GM19328 (cell line): ENCODE results near the gene SLC25A3.
"Not testable (repeated sequence)": the region's sequence is repeated elsewhere in the genome, so short reads cannot be mapped to it uniquely, and the experiment has no call there.

Experiments used
- ATAC-seq: cut with Tn5 transposase; IDR thresholded peaks from one replicate; pipeline ENCODE4 v1.9.1; 2021; ENCODE audit warnings: mild to moderate bottlenecking, moderate library complexity; ENCODE audit not compliant: unreplicated experiment

Gene SLC25A3

DNA sequence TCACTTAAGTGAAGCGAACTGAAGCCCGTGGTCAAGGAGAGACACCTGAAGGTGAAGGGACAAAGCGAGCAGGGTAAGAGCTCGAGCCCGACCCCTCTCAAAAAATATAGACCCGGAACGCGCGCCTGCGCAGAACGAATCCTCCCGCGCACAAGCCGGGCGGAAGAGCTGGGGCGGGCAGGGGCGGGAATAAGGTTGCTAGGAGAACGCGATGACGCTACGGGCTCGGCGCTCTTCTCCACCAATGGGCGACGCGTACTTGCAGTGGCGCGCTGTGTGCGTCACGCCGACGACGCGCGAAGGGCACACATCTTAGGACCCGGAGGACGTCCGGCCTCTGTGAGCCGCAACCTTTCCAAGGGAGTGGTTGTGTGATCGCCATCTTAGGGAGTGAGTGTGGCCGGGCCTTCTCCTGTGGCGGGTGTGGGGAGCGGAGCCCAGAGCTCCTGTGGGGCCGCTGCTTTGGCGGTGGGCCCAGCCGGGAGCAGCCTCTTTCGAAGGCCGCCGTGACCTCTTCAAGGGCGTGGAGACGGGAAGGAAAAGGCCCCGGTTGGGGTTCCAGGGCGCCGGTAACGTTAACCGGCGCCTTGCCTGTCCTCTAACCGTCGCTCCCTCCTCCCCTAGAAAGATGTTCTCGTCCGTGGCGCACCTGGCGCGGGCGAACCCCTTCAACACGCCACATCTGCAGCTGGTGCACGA, at the start of gene SLC25A3:
SLC25A3 (plus strand) TSS at position 336 of the 699 bp plus-strand sequence; CDS start at position 629, 293 bp downstream.
- peak; percentile 99 for ATAC-seq

DNA sequence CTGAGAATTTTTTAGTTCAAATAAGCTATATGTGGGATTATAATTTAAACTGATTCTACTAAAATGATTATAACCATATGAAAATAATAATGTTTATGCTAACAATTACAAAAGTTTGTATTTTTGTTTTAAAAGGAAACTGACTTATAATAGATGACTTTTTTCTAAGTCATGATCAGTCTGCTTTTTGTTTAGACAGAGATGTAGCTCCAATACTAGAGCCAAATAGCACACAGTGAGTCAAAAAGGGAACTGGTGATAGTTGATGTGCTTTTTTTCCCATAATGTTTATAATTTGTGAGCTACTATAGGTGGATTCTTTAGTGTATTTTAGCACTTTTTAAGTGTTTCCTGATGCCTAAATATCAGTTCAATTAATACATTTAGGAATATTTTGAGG, 49.8 kb upstream of the SLC25A3 start:
- no peak for ATAC-seq

DNA sequence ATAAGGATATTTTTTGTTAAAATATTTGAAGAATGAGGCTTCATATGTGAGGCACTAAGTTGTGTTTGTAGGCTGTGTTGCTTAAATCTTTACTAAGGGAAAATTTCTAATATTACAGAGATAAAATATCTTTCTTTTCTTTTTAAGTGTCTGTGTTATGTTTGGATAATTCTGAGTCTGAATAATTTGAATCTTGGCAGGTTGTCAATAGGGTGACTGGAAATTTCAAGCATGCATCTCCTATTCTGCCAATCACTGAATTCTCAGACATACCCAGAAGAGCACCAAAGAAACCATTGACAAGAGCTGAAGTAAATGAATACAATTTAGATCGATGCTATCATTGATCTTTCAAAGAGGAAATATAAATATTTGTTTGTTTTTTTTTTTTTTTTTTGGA, 48.7 kb upstream of the SLC25A3 start:
- ATAC-seq, result no peak

DNA sequence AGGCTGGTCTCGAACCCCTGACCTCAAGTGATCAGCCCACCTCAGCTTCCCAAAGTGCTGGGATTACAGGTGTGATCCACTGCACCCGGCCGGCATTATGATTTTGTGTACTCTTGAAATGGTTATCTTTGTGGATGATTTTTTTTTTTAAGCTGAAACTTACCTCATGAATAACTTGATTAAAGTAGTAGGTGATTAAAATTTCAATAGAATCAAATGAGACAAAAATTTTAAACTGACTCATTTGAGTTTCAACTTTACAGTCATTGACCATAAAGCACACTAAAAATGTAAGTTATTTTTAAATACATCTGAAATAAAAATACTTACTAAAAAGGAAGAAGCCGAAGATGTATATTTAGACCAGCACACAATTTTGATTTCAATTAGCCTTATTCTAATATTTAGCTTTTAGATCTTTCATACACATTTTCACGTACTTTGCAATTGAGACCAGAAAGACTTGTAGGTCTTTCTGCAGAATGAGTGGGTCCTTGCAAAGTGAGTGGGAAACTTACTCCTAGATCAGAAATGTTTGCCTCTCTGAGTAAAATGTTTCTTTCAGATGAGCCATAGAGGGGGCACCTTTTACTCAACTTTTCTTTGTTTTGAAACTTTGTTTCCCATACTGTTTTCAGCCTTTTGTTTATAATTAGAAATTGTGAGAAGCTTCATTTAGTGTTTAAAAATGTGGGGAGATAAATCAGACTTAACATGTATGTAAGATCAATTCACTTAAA, 43.9 kb upstream of the SLC25A3 start:
- ATAC-seq, result no peak

DNA sequence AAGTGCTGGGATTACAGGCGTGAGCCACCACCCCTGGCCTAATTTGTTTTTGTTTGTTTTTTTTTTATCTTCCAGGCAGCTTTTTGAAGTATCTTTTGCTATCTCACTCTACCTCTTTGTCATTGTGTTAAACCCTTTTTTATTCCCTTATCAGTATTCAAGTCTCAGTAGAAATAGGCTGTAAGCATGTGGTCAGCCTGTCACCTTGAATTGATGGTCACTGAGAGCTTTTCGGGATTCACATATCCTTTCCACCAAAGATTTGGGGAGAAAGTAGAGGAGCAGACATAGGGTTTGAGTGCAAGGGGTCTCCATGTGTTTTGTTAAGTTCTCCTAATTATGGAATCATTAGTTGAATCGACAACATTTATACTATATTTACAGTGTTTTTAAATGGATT, 41.7 kb upstream of the SLC25A3 start:
- ATAC-seq, result no peak

DNA sequence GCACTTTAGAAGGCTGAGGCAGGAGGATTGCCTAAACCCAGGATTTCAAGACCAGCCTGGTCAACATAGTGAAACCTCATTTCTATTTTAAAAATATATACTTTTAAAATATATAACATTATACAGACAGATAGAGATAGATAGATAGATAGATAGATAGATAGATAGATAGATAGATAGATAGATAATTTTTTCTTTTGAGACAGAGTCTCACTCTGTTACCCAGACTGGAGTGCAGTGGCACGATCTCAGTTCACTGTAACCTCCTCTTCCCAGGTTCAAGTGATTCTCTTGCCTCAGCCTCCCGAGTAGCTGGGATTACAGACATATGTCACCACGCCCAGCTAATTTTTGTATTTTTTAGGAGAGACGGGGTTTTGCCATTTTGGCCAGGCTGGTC, 35.4 kb upstream of the SLC25A3 start:
- not testable (repeated sequence) for ATAC-seq

DNA sequence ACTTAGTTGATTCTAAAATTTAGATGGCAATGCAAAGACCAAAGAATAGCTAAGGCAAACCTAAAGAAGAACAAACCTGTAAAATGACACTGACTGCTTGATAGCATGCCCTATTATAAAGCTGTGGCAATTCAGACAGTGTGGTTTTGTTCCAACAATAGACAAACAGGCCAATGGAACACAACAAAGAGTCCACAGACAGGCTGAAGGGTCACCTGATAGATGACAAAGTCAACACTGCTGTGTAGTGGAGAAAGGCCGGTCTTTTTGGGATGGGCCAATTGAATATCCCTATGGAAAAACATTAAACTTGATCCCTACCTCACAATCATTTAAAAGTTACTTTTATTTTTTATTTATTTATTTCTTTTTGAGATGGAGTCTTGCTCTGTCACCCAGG, 33.8 kb upstream of the SLC25A3 start:
- no peak for ATAC-seq

DNA sequence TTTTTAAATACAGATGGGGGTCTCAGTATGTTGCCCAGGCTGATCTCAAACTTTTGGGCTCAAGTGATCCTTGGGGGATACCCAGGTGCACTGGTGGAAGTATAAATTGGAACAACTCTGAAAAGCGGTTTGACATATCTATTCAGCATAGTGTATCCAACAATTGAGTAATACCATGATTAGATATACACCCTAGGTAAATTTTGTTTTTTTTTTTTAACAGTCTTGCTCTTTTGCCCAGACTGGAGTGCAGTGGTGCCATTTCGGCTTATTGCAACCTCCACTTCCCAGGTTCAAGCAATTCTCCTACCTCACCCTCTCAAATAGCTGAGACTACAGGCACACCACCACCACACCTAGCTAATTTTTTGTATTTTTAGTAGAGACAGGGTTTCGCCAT, 31.6 kb upstream of the SLC25A3 start:
- ATAC-seq, result no peak

DNA sequence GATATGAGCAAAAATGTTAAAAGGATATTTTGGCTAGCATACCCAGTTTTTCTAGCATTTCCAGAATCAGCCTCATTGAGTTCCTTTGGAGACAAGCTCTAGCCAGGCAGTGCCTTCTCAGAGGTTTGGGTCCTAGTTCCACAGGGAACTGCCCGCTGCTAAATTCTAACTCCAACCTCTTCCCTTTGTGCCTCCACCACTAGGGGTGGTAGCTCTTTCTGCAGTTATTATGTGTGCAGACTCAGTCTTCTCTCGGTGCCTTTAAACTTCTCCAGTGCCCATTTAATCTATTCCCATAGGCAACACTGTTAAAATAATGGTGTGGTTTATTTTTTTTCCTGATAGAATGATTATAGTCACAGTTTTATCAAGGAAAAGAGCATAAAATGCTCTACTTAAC, 21.5 kb upstream of the SLC25A3 start:
- no peak for ATAC-seq

DNA sequence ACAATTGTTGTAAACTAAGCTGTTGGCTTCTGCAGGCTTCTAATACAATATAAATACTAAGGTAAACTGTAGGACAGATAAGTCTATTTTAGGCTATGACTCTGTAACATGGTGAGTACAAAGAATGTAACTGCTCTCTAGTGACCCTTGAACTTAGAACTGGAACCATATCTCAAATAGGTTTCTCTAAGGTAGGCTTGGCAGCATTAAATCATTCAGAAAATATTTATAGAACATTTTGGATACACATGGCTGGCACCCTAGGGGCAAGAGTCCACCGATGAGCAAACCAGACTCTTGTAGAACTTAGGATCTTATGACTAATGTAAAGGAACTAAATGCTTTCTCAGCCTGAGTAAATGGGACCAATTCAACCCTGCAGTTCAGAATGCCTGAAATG, 19.4 kb upstream of the SLC25A3 start:
- no peak for ATAC-seq

DNA sequence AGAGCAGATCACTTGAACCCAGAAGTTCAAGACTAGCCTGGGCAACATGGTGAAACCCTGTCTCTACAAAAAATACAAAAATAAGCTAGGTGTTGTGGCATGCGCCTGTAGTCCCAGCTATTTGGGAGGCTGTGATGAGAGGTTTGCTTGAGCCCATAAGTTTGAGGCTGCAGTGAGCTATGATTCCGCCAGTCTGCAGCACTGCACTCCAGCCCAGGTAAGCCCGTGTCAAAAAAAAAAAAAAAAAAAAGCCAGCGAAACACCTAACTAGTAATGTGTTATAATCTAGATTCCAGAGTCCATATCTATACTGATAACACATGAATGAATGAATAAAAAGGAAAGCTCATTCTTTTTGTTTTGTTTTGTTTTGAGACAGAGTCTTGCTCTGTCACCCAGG, 18.5 kb upstream of the SLC25A3 start:
- no peak for ATAC-seq

DNA sequence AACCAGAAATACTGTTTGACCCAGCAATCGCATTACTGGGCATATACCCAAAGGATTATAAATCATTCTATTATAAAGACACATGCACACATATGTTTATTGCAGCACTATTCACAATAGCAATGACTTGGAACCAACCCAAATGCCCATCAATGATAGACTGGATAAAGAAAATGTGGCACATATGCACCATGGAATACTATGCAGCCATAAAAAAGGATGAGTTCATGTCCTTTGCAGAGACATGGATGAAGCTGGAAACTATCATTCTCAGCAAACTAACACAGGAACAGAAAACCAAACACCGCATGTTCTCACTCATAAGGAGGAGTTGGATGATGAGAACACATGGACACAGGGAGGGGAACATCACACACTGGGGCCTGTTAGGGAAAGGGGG, 16.7 kb upstream of the SLC25A3 start:
- not testable (repeated sequence) for ATAC-seq

DNA sequence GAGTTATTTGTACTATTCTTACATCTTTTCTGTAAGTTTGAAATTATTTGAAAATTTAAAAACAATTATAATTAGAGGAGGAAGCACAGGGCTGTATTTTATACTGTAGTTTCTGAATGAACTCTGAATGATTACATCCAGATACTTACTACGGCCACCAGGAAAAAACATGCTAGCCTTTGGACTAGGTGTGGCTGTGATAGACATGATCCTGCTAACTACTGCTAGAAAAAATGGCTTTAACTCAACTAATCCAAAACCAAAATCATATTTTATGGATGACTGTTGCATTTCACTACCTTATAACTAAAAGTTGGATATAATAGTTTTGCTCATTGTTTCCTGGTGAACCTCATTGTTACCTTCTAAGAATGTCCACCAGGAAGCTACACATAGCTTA, 15.1 kb upstream of the SLC25A3 start:
- ATAC-seq, result no peak

DNA sequence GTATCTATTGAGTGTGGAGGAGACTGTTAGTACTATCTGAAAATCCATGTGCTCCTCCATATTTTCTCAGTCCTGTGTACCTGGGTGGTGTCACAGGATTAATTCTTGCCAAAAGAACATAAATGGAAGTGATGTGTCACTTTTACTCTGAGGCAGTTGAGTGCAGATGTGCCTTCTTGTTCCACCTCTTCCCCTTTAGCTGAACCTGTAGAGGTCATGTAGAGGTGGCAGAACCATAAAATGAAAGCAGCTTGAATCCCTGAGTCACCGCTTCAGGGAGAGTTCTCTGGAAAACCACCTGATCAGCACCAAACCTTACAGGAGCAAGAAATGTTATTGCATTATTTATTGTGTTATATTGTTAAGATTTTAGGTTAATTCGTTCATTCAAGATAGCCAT, 14.7 kb upstream of the SLC25A3 start:
- no peak for ATAC-seq

DNA sequence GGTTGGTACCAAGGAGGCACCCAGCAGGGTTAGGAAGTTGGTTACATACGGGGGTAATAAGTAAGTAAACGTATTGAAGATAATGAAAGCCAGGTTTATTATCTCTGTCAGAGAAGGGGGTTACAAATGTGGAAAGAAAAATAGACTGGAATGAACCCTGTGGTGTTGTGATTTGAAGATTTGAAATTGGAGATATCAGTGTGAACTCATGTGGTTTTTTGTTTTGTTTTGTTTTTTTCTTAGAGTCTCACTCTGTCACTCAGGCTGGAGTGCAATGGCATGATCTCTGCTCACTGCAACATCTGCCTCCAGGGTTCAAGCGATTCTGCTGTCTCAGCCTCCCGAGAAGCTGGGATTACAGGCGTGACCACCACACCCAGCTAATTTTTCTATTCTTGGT, 14.1 kb upstream of the SLC25A3 start:
- no peak for ATAC-seq

DNA sequence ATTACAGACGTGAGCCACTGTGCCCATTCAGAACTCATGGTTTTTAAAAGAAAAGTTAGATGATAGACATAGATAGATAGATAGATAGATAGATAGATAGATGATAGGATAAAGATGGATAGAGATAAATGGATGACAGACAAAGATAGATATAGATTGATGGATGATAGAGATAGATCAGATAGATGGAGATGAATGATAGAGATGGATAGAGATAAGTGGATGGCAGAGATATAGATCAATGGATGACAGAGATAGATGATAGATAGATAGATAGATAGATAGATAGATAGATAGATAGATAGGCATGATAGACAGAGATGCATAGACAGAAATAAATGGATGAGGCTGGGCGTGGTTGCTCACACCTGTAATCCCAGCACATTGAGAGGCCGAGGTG, 13.7 kb upstream of the SLC25A3 start:
- ATAC-seq, result no peak

DNA sequence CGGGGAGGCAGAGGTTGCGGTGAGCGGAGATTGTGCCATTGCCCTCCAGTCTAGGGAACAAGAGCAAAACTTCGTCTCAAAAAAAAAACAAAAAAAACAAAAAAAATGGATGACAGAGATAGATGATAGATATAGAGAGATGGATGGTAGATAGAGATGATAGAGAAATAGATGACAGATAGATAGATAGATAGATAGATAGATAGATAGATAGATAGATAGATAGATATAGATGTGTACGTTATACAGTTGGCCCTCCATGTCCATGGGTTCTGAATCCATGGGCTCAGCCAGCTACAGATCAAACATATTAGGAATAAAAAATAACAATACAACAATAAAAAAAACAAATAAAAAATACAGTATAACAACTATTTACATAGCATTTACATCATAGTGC, 12.8 kb upstream of the SLC25A3 start:
- ATAC-seq, result no peak

DNA sequence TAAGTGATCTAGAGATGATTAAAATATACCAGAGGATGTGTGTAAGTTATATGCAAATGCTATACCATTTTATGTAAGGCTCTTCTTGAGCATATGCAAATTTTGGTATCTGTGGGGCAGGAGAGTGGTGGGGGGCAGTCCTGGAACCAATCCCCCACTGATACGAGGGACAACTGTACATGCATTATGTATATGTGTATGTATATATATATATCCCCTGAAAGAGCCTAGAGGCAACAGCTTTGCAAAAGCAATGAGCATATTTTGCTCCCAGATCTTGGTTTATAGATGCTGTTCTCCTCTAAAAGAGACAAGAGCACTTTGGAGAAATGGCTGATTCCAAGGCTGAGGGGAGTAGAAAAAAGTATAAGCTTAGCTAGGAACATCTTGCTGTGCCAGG, 12.4 kb upstream of the SLC25A3 start:
- no peak for ATAC-seq

DNA sequence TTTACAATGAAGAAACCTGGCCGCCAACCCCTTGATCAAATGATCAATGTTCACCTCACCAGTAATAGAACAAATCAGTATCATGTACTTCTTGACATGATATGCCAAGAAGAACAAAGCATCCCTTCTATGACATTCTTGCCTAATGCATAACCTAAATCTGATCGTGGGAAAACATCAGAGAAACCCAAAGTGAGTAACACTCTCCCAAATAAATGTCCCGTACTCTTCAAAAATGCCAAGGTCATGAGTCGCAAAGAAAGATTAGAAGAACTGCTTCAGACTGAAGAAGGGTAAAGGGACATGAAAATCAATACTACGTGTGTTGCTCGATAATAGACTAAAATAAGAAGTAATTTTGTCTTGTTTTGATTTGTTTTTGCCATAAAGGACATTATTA, 11.4 kb upstream of the SLC25A3 start:
- ATAC-seq, result no peak

DNA sequence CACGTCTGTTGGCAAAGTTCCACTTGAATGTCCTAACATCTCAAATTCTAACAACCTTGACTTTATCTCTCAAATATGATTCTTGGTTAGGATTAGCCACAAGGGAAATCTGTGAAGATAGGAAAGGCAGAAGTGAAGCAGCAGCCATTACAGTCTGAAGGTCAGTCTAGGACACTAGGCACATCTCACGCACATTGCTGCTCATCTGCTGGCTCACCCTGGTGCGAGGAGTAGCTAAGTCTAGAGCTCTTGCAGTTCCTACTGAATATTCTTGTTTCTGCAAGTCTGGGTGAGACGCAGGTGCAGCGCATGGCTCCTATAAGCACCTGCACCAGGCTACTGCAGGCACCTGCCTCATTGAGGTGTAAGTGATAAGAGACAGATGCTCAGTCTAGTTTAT, 6.4 kb upstream of the SLC25A3 start:
- ATAC-seq, result no peak

DNA sequence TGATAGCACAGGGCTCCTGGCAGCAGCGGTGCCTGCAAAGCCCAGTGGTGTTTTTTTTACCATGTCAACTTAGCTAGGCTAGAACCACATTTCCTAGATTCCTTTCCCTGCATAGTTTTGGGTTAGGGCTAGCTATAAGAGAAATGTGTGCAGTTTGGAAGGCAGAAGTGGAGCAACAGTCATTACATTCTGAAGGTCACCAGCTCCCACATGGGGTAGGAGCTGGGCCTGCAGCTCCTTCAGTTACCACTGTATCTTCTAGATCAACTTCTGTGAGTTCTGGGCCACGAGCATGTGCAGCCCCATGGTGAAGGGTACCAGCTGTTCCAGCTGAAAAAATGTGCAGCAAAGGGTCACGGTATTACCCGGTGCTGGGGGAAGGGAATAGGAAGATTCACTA, 2.3 kb upstream of the SLC25A3 start:
- no peak for ATAC-seq

DNA sequence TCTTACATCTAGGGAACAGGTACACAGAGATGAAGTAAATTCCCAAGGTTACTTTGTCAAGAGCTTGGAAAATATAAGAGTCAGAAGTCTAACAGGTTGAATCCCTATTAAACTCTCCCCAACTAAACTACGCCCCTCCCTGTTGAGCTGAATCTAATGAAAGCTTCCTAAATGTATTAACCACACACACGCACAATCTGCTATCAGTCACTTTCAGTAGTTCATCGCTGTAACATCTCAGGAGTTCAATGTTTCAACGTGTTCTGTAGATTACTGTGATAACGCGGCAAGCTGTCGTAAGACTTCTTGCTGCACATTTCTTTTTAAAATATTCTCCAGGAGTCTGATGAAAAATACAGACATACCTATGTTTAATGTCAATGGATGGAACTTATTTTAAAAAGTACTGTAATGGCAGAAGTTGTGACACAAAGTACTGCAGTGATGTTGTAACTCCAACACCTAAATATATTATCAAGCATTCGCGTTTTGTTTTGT, 612 bp upstream of the SLC25A3 start:
- ATAC-seq, result no peak
